NCI-H1105 (cell line): ENCODE data around the gene CDH23.

Experiments
- DNase-seq: peaks from one replicate; lab custom pipeline; 2025; lab: John Stamatoyannopoulos, UW

The CDH23 gene

GRCh38 chr10:71708897-71709882 lies 312.5 kb downstream of the CDH23 start:
- no peak for DNase-seq

DNA sequence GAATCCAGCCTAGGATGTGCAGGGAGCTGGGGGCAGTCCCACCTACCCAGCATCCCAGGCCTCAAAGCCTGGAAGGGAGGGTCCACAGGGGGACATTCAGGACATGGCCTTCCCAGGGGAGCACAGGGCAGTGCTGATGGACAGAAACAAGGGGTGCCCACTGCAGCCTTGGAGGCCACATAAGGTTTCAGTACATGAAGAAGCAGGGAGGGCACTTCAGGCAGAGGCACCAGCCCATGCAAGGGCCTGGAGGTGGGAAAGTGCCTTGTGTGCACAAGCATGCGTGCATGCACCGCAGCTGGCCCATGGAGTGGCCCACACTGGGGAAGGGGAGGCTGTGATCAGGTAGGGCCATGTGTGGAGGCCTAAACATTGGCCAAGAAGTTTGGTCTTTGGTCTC lies 313.8 kb downstream of the CDH23 start:
- no peak for DNase-seq

- no peak for DNase-seq
Observed at GRCh38 chr10:71711052-71711623, 314.4 kb downstream of the CDH23 start.

- no peak for DNase-seq
Observed at GRCh38 chr10:71712170-71712569, 315.4 kb downstream of the CDH23 start.

DNA sequence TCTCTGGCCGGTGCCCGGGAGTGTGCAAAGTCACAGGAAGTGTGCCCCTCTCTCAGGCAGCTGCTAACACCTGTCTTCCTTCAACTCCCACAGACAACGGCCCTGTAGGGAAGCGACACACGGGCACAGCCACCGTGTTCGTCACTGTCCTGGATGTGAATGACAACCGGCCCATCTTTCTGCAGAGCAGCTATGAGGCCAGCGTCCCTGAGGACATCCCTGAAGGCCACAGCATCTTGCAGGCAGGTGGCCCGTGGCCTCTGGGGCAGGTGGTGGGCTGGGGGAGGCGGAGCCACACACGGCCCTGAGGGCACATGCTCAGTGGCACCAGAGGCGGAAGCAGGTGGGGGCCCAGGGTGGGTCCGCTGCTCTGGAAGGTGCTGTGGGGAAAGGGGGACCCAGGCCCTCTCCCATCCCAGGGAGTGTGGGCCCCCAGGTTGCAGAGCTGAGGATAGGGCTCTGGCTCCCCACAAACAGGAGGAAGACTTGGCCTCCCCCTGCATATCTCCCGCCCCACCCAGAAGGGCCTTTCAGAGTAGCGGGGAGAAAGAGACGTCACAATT lies 315.9 kb downstream of the CDH23 start:
- DNase-seq, result no peak

GRCh38 chr10:71713135-71714030 lies 316.7 kb downstream of the CDH23 start:
- DNase-seq, result no peak

- DNase-seq, result no peak
Observed at GRCh38 chr10:71714031-71714410, 317.3 kb downstream of the CDH23 start.

GRCh38 chr10:71714592-71714991 lies 317.9 kb downstream of the CDH23 start:
- DNase-seq, result no peak

- no peak for DNase-seq
Observed at GRCh38 chr10:71715026-71715425, 318.3 kb downstream of the CDH23 start.

- no peak for DNase-seq
Observed at GRCh38 chr10:71715860-71716259, 319.1 kb downstream of the CDH23 start.

GRCh38 chr10:71716426-71716825 lies 319.7 kb downstream of the CDH23 start:
- no peak for DNase-seq

GRCh38 chr10:71717056-71717455 lies 320.3 kb downstream of the CDH23 start:
- no peak for DNase-seq

- DNase-seq, result no peak
Observed at GRCh38 chr10:71717551-71717951, 320.8 kb downstream of the CDH23 start.

DNA sequence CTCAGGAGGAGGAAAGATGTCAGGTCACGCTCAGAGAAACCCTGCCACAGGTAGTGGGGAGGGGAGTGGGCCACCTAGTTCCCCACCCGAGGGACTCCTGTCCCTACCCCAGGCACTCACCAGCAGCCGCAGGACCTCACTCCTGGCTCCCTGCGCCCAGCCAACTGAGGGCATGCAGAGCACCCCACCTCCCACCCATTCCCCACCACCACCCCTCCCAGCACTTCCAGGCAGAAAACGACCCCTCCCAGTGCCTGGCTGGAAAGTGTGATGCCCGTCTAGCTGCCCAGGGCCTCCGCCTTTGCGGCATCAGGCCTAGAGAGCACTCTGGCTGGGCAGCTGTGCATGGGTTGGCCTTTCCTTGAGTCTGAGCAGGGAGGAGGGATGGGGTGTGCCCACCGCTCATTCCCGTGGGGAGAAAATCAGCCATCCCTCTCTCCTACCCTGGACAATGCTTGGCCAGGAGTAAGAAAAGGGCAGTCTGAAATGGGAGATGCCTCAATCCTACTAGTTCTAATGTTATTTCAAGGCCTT lies 321.5 kb downstream of the CDH23 start:
- DNase-seq, result no peak

GRCh38 chr10:71719042-71719441 lies 322.3 kb downstream of the CDH23 start:
- no peak for DNase-seq

DNA sequence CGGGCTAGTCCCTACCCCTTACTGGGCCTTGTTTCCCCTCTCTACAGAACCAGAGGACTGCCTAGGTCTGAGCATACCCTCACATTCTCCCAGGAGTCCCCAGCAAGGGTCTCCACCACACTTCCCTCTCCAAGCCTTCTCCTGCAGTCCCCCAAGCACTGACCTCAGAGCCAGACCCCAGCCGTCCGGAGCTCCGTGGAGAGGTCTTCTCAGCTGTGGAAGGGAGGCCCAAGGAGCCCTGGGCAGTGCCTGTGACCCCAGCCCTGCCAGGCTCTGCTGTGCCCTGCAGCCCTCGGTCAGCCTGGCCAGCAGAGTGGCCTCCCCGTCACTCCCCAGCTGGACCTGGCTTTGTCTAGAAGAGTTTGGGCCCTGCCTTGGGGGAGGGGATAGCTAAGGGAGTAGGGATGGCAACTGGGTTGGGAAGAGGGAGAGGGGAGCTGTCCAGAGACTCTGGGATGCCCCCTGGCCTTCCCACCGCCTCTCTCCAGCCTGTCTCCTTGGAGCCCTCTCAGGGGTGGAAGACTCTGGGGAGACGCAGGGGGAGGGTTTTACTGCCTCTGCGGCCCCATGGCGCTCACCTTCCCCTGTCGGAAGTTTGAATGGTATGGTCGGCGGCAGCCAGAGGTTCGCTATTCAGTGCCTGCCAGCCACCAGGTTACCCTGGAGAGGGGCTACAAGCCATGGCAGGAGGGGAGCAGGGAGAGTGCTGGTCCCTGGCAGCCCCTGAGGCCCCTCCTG lies 322.9 kb downstream of the CDH23 start, which contains the start of gene C10orf105:
Gene C10orf105 (minus strand): TSS at position 315 of the 738 bp plus-strand sequence. CDS start 3,441 bp downstream, outside the sequence.
- DNase-seq, result no peak

DNA sequence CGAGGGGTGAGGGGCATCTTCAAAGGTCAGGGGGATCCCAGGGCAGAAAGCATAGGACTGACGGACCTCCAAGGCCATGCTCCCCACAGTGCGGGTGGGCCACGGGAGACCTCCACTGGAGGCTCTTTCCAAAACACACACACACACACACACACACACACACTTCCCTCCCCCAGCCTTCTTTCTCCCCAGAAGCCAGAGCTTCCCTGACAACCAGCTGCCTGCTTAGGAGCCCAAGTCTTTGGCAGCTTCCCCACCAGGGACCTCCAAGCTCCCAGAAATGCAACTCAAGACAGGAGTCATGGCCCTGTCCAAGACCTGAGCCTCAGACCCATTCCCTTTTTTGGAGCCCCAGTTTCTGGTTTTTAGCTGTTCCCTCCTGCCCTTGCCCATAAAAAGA lies 323.6 kb downstream of the CDH23 start:
- DNase-seq, result no peak

DNA sequence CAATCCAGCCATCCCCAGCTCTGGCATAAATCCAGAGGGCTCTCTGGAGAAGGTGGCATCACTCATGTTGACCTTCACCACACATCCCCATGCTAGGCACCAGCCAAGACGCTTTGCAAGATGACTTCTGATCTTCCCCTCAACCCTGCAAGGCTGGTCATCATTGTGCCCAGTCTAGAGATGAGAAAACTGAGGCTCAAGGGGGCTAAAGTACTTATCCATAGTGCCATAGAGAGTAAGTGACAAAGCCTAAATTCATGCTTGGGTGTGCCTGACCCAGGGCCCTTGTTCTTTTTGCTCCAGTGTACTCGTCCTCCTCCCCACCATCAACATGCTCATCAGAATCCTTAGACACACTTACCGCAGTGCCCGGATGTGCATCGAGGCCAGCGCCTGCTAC lies 324.6 kb downstream of the CDH23 start:
- DNase-seq, result no peak

DNA sequence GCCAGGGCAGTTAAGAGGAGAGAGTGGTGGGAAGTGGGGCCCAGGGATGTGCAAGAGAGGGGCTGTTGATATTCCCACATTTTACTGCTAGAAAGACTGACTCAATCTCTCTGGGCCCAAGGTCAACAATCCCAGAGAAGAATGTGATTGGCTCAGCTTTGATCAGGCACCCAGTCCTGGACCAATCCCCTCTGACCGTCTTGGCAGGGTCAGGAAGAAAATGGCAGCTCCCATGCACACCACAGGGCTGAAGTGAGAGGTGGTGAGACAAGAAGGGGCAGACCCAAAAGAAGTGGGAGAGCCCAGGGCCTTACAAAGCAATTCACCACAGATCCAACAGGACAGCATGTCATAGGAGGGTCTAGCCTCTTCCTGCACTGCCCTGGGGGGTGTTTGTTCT lies 326.1 kb downstream of the CDH23 start:
- no peak for DNase-seq

- no peak for DNase-seq
Observed at GRCh38 chr10:71723311-71723710, 326.6 kb downstream of the CDH23 start.

- DNase-seq, result no peak
Observed at GRCh38 chr10:71724539-71724938, 327.8 kb downstream of the CDH23 start.
